HFF-Myc (cell line): ENCODE data around the gene CELF1.

Experiments
- DNase-seq: peaks from one replicate; pipeline ENCODE4 v3.0.0-alpha.2; 2011; ENCODE audit warnings: low read depth; ENCODE audit errors: extremely low read depth
- H3K4me3 ChIP-seq: replicated peaks from 2 replicates; pipeline ENCODE4 v1.5.1; 2011; ENCODE audit warnings: low read depth, mild to moderate bottlenecking, control low read depth, low read length
- TF ChIP-seq, protein P1 (sequence below): IDR thresholded peaks from 2 replicates; pipeline ENCODE4 v1.5.1; 2012; ENCODE audit warnings: mild to moderate bottlenecking, low read depth, low read length, control low read depth; ENCODE audit errors: missing control alignments

Gene CELF1

DNA sequence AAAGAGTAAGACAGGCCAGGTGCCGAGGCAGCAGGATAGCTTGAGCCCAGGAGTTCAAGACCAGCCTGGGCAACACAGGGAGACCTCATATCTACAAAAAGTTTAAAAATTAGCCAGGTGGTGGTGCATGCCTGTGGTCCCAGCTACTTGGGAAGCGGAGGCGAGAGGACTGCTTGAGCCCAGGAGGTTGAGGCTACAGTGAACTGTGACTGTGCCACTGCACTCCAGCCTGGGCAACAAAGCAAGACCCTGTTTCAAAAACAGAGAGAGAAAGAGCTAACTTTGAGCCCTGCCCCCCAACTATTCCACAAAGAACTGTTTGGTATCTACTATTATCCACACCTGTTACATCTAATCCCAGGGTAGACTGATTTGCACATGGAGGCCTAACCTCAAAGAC, 54.8 kb downstream of the CELF1 start:
- no peak overlapping the region for H3K4me3 ChIP-seq
- TF ChIP-seq, protein P1, sequence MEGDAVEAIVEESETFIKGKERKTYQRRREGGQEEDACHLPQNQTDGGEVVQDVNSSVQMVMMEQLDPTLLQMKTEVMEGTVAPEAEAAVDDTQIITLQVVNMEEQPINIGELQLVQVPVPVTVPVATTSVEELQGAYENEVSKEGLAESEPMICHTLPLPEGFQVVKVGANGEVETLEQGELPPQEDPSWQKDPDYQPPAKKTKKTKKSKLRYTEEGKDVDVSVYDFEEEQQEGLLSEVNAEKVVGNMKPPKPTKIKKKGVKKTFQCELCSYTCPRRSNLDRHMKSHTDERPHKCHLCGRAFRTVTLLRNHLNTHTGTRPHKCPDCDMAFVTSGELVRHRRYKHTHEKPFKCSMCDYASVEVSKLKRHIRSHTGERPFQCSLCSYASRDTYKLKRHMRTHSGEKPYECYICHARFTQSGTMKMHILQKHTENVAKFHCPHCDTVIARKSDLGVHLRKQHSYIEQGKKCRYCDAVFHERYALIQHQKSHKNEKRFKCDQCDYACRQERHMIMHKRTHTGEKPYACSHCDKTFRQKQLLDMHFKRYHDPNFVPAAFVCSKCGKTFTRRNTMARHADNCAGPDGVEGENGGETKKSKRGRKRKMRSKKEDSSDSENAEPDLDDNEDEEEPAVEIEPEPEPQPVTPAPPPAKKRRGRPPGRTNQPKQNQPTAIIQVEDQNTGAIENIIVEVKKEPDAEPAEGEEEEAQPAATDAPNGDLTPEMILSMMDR: no peak
- no peak for DNase-seq

DNA sequence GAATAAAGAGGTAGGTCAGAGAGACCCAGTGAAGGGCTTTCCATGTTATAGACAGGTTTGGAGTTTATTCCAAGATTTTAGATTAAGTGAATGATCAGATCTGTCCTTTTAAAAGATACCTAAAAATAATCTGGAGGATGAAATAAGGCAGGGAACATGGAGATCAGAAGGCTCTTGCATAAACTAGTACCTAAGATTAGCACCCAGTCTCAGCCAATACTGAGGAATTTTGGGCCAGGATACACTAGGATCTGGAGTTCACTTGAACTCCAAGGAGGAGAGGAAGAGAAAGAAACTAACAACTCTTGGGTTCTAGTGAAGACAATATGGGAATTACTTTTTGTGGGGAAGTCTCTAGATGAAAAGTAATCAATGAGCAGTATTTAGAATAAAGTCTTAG, 56.1 kb downstream of the CELF1 start:
- DNase-seq: no peak
- TF ChIP-seq, protein P1: no peak
- H3K4me3 ChIP-seq: no peak overlapping the region

DNA sequence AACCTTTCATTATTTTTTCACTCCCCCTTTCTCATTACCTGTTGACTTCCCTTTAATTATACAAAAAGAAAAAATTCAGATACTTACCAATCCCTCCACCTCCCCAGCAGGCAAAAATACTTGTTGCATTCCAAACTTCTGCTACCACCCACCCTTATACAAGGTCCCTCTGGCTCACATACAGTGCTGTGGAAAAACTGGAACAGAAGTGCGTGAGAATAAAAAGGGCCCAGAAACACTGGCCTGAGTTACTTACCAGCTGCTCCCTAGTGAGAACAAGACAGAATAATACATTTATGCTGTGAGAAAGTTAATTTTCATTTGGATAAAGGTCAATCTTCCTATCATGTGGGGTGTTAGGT, 57.1 kb downstream of the CELF1 start:
- DNase-seq: no peak
- no peak overlapping the region for H3K4me3 ChIP-seq
- TF ChIP-seq, protein P1: no peak

DNA sequence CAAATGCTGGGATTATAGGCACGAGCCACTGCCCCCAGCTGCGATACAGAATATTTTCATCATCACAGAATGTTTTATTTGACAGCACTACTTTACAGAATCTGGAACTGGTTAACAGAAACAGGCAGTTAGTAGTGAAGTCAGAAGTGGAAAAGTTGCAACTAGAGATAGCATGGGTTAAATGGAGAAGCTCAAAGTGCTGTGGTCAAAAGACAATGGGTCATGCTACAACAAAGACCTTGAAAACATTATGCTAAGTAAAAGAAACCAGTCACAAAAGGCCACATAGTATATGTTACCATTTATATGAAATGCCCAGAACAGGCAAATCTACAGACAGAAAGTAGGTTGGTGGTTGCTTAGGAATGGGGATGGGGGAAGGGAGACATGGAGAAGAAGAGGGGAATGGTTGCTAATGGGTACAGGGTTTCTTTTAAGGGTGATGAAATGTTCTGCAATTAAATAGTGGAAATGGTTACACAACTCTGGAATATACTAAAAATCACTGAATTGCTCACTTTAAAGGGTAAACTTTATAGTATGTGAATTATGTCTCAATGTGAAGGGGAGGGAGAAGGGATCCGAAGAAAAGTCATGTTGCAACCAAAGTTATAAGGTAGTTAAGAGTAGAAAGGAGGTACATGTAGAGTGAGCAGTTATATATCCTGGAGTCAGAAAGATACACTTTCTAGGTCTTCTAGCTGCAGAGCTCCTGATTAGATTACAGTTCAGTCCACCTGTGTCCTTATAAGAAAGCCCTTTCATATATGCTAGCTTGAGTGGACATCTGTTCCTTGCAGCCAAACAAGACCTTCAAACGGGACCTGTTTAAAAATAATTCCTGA, 57.7 kb downstream of the CELF1 start:
- DNase-seq: no peak
- TF ChIP-seq, protein P1: no peak
- no peak overlapping the region for H3K4me3 ChIP-seq

DNA sequence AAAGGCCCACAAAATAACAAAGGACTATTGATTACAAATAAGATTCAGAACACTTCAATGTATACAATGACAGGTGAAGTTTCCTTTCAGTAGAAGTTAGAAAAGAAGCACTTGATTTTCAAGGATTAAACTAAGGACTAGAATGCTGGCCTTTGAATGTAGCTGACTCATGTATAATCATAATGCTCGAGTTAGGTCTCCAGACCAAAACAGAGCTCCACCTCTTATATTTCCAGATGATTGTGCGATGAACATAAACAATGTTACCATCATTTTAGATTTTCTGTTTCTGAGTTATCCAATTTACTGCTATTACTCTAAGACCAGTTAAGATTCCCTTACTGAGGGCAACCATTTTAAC, 63.6 kb downstream of the CELF1 start:
- TF ChIP-seq, protein P1: no peak

DNA sequence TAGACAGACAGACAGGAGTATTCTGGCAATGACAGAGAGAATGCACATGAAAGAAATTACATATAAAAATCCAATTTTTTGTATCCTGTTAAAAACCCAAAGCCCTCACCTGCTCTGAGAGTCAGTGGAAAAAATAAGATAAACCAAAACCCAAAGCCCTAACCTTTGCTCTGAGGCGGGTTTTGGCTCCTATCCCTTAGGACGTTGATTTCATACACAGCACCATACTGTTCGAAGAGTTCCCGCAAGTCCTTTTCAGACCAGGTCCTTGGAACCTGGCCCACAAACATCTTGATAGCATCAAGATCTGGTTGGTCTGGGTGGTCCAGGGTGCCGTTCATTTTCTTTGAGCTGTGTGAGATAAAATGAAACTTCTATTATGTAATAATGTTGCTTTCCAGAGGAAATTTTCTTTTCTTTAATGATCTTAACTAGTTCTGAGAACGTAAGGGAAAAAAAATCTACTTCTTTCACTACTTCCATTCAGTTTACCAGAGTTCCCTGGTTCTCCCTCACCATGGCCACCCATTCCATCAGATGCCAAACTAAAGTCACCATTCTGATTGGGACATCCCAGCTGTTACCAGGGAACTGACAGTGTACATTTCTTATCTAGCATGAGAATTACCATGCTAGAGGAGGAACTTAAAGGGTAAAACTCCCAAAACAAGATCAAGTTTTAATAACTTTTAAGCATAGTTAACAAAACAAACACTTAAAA, 64.1 kb downstream of the CELF1 start:
- no peak for DNase-seq
- no peak overlapping the region for H3K4me3 ChIP-seq
- TF ChIP-seq, protein P1: no peak

More for the DNA sequence above, 63.6 kb downstream of the CELF1 start:
- no peak for DNase-seq
- H3K4me3 ChIP-seq: no peak overlapping the region

DNA sequence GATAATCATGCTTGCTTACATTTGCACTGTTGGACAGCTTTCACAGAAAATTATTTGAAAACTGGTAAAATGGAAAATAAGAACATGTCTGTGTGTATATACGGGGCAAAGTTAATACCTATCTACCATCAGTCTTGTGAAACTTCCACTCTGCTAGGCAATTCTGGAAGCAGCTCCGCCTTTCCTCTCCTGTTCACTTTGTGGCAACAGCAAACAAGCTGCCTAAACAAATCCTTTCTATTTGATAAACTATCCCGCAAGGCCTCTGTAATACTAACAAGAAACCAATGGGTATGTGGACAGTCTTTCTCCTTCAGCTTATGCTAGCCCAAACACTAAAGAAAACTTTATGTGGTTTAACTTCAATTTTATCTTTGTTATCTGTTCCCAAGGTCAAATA, 64.8 kb downstream of the CELF1 start:
- TF ChIP-seq, protein P1: no peak
- H3K4me3 ChIP-seq: no peak overlapping the region
- no peak for DNase-seq
